IPS-20b (cell line): ENCODE measurements around the gene GIMAP6.
"Not testable (repeated sequence)": the region's sequence is repeated elsewhere in the genome, so short reads cannot be mapped to it uniquely, and the experiment has no call there.

Source experiments
- H3K27ac ChIP-seq: one replicate; pipeline ENCODE4 v1.5.1; 2013; ENCODE audit warnings: low read length
- H3K27me3 ChIP-seq: 2 replicates; pipeline ENCODE4 v1.6.1; 2013; ENCODE audit warnings: mild to moderate bottlenecking, low read length, inconsistent platforms; ENCODE audit not compliant: insufficient read depth
- H3K36me3 ChIP-seq: 2 replicates; pipeline ENCODE4 v1.6.1; 2013; ENCODE audit warnings: low read depth, mild to moderate bottlenecking, inconsistent platforms, low read length, moderate library complexity; ENCODE audit not compliant: insufficient read depth
- H3K4me1 ChIP-seq: 2 replicates; pipeline ENCODE4 v1.6.1; 2013; ENCODE audit warnings: mild to moderate bottlenecking, control low read depth, inconsistent platforms, low read length, moderate library complexity; ENCODE audit not compliant: insufficient read depth
- H3K4me3 ChIP-seq: 2 replicates; pipeline ENCODE4 v1.5.1; 2013; ENCODE audit warnings: mild to moderate bottlenecking, low read length, inconsistent platforms
- H3K9ac ChIP-seq: 2 replicates; pipeline ENCODE4 v1.6.1; 2013; ENCODE audit warnings: low read depth, mild to moderate bottlenecking, inconsistent platforms, low read length, moderate library complexity
- H3K9me3 ChIP-seq: 2 replicates; pipeline ENCODE4 v1.6.1; 2013; ENCODE audit warnings: mild to moderate bottlenecking, low read depth, low read length, inconsistent platforms; ENCODE audit not compliant: insufficient read depth

The GIMAP6 gene

GRCh38 chr7:150641854-150642253 lies 9.7 kb upstream of the GIMAP6 start:
- Histone ChIP-seq H3K36me3 (no peaks in the 10 kb centered on the region), H3K27me3 (no peaks in the 10 kb centered on the region), H3K4me1 (no peaks in the 10 kb centered on the region), H3K9me3 (peaks cover 5% of the 10 kb centered on the region), H3K27ac (no peak overlapping the region), H3K9ac (no peak overlapping the region), H3K4me3 (no peak overlapping the region)

GRCh38 chr7:150633926-150634325 lies 1.7 kb upstream of the GIMAP6 start:
- Histone ChIP-seq H3K27me3 (no peaks in the 10 kb centered on the region), H3K27ac (no peak overlapping the region), H3K9me3 (peaks cover 1% of the 10 kb centered on the region), H3K4me3 (no peak overlapping the region), H3K9ac (no peak overlapping the region), H3K4me1 (no peaks in the 10 kb centered on the region), H3K36me3 (no peaks in the 10 kb centered on the region)

- Histone ChIP-seq H3K4me1 (no peaks in the 10 kb centered on the region), H3K4me3 (no peak overlapping the region), H3K9me3 (no peaks in the 10 kb centered on the region), H3K9ac (no peak overlapping the region), H3K27ac (no peak overlapping the region), H3K36me3 (no peaks in the 10 kb centered on the region), H3K27me3 (no peaks in the 10 kb centered on the region)
Measured at GRCh38 chr7:150631084-150631826, 930 bp downstream of the GIMAP6 start.

GRCh38 chr7:150629347-150629746 lies 2.8 kb downstream of the GIMAP6 start:
- Histone ChIP-seq H3K36me3 (no peaks in the 10 kb centered on the region), H3K27ac (no peak overlapping the region), H3K9me3 (no peaks in the 10 kb centered on the region), H3K4me1 (no peaks in the 10 kb centered on the region), H3K9ac (no peak overlapping the region), H3K4me3 (no peak overlapping the region), H3K27me3 (no peaks in the 10 kb centered on the region)

GRCh38 chr7:150627959-150628358 lies 4.2 kb downstream of the GIMAP6 start:
- Histone ChIP-seq H3K9me3 (no peaks in the 10 kb centered on the region), H3K36me3 (no peaks in the 10 kb centered on the region), H3K4me1 (no peaks in the 10 kb centered on the region), H3K9ac (no peak overlapping the region), H3K4me3 (no peak overlapping the region), H3K27me3 (no peaks in the 10 kb centered on the region; the same call in 1 of the 2 replicates), H3K27ac (no peak overlapping the region)

GRCh38 chr7:150626696-150627095 lies 5.5 kb downstream of the GIMAP6 start:
- Histone ChIP-seq H3K4me3 (no peak overlapping the region), H3K9ac (no peak overlapping the region), H3K36me3 (no peaks in the 10 kb centered on the region), H3K27me3 (no peaks in the 10 kb centered on the region; the same call in 1 of the 2 replicates), H3K9me3 (no peaks in the 10 kb centered on the region), H3K4me1 (no peaks in the 10 kb centered on the region), H3K27ac (no peak overlapping the region)

- Histone ChIP-seq H3K36me3 (no peaks in the 10 kb centered on the region), H3K9ac (no peak overlapping the region), H3K4me1 (no peaks in the 10 kb centered on the region), H3K27ac (no peak overlapping the region), H3K9me3 (no peaks in the 10 kb centered on the region), H3K4me3 (no peak overlapping the region), H3K27me3 (no peaks in the 10 kb centered on the region; the same call in 1 of the 2 replicates)
Measured at GRCh38 chr7:150621376-150621775, 10.8 kb downstream of the GIMAP6 start.

- Histone ChIP-seq H3K9me3 (no peaks in the 10 kb centered on the region), H3K9ac (no peak overlapping the region), H3K36me3 (no peaks in the 10 kb centered on the region), H3K27ac (no peak overlapping the region), H3K27me3 (no peaks in the 10 kb centered on the region; the same call in 1 of the 2 replicates), H3K4me3 (no peak overlapping the region), H3K4me1 (no peaks in the 10 kb centered on the region)
Measured at GRCh38 chr7:150620617-150621371, 11.4 kb downstream of the GIMAP6 start.

- Histone ChIP-seq H3K4me3 (no peak overlapping the region), H3K4me1 (no peaks in the 10 kb centered on the region), H3K27me3 (no peaks in the 10 kb centered on the region; the same call in 1 of the 2 replicates), H3K36me3 (no peaks in the 10 kb centered on the region), H3K9ac (no peak overlapping the region), H3K9me3 (no peaks in the 10 kb centered on the region), H3K27ac (no peak overlapping the region)
Measured at GRCh38 chr7:150620061-150620460, 12.1 kb downstream of the GIMAP6 start.

GRCh38 chr7:150615221-150615755 lies 16.9 kb downstream of the GIMAP6 start:
- H3K4me3 ChIP-seq, H3K9me3 ChIP-seq, H3K9ac ChIP-seq, H3K36me3 ChIP-seq, H3K27me3 ChIP-seq, H3K27ac ChIP-seq, H3K4me1 ChIP-seq: not testable (repeated sequence)

- not testable (repeated sequence) for H3K9me3 ChIP-seq, H3K27me3 ChIP-seq, H3K9ac ChIP-seq, H3K4me1 ChIP-seq, H3K27ac ChIP-seq, H3K36me3 ChIP-seq, H3K4me3 ChIP-seq
Measured at GRCh38 chr7:150614426-150614825, 17.8 kb downstream of the GIMAP6 start.

GRCh38 chr7:150613880-150614279 lies 18.3 kb downstream of the GIMAP6 start:
- no peak overlapping the region for H3K9ac ChIP-seq
- no peaks in the 10 kb centered on the region for H3K9me3 ChIP-seq
- no peak overlapping the region for H3K27ac ChIP-seq
- H3K4me3 ChIP-seq, result no peak overlapping the region
- H3K4me1 ChIP-seq, result no peaks in the 10 kb centered on the region
- H3K36me3 ChIP-seq, result no peaks in the 10 kb centered on the region
- H3K27me3 ChIP-seq, result no peaks in the 10 kb centered on the region
